Loucy (cell line): ENCODE measurements around the gene VPS37C.

Source experiments
- H2AFZ ChIP-seq: fragments of 200-600 bp; sonication (generic); 2 replicates; pipeline ENCODE4 v1.6.0; 2016; ENCODE audit warnings: antibody characterized with exemption, mild to moderate bottlenecking, low read length, moderate library complexity
- H3F3A ChIP-seq: fragments of 200-600 bp; 2 replicates; pipeline ENCODE4 v1.6.0; 2016; ENCODE audit warnings: antibody characterized with exemption, low read depth, mild to moderate bottlenecking
- H3K27me3 ChIP-seq: fragments of 200-600 bp; sonication (generic); 2 replicates; pipeline ENCODE4 v1.6.1; 2014; ENCODE audit warnings: low read length, mild to moderate bottlenecking; ENCODE audit not compliant: insufficient read depth, poor library complexity, severe bottlenecking
- H3K36me3 ChIP-seq: fragments of 200-600 bp; sonication (generic); 2 replicates; pipeline ENCODE4 v1.6.1; 2016; ENCODE audit warnings: low read length; ENCODE audit not compliant: insufficient read depth
- H3K4me1 ChIP-seq: fragments of 200-600 bp; sonication (generic); 2 replicates; pipeline ENCODE4 v1.5.1; 2014; ENCODE audit warnings: low read length, mild to moderate bottlenecking; ENCODE audit not compliant: insufficient read depth, poor library complexity, severe bottlenecking
- H3K4me2 ChIP-seq: fragments of 200-600 bp; sonication (generic); 2 replicates; pipeline ENCODE4 v1.6.0; 2014; ENCODE audit warnings: antibody characterized with exemption, low read length, low read depth, mild to moderate bottlenecking; ENCODE audit not compliant: poor library complexity, severe bottlenecking
- H3K4me3 ChIP-seq: fragments of 200-600 bp; sonication (generic); 2 replicates; pipeline ENCODE4 v1.5.1; 2014; ENCODE audit warnings: low read length, mild to moderate bottlenecking, mixed read lengths; ENCODE audit not compliant: poor library complexity, severe bottlenecking
- H3K79me2 ChIP-seq: fragments of 200-600 bp; sonication (generic); 2 replicates; pipeline ENCODE4 v1.6.1; 2014; ENCODE audit warnings: low read length; ENCODE audit not compliant: insufficient read depth
- H3K9ac ChIP-seq: fragments of 200-600 bp; sonication (generic); 2 replicates; pipeline ENCODE4 v1.6.0; 2014; ENCODE audit warnings: mild to moderate bottlenecking, low read depth, low read length, moderate library complexity; ENCODE audit not compliant: poor library complexity, severe bottlenecking
- H3K9me2 ChIP-seq: fragments of 200-600 bp; sonication (generic); replicated peaks from 2 replicates; pipeline ENCODE4 v1.6.1; 2016; ENCODE audit warnings: low read depth, low read length, mixed read lengths
- H3K9me3 ChIP-seq: fragments of 200-600 bp; sonication (generic); 2 replicates; pipeline ENCODE4 v1.6.1; 2014; ENCODE audit warnings: mild to moderate bottlenecking, antibody characterized with exemption, low read length, low read depth; ENCODE audit not compliant: insufficient read depth
- H4K20me1 ChIP-seq: fragments of 200-600 bp; sonication (generic); 2 replicates; pipeline ENCODE4 v1.6.0; 2014; ENCODE audit warnings: antibody characterized with exemption, low read length, mild to moderate bottlenecking; ENCODE audit not compliant: insufficient read depth, poor library complexity, severe bottlenecking
- EZH2phosphoT487 ChIP-seq: fragments of 200-600 bp; IDR thresholded peaks from 2 replicates; pipeline ENCODE4 v1.6.1; 2018; ENCODE audit warnings: antibody characterized with exemption, mild to moderate bottlenecking, moderate library complexity, borderline replicate concordance
- TF ChIP-seq, protein P1 (sequence below): fragments of 200-600 bp; sonication (generic); conservative IDR thresholded peaks from 2 replicates; pipeline ENCODE4 v1.5.1; 2014; ENCODE audit warnings: mild to moderate bottlenecking, antibody characterized with exemption, low read length

VPS37C gene

DNA sequence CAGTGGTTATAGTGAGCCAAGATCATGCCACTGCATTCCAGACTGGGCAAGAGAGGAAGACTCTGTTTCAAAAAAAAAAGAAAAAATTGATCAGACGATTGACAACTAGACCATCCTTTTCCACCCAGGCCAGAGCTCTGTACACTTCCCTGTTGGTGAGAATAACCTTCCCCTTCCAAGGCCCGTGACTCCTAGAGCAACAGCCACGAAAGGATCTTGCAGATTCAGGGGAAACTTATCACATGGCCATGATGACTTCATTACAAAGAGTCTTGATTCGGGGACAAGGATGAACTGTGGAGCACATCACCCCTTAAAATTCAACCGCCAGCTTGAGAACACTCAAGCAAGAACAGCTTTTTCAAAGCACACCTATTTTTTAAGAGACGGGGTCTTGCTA lies 48.7 kb downstream of the VPS37C start:
- TF ChIP-seq, protein P1, sequence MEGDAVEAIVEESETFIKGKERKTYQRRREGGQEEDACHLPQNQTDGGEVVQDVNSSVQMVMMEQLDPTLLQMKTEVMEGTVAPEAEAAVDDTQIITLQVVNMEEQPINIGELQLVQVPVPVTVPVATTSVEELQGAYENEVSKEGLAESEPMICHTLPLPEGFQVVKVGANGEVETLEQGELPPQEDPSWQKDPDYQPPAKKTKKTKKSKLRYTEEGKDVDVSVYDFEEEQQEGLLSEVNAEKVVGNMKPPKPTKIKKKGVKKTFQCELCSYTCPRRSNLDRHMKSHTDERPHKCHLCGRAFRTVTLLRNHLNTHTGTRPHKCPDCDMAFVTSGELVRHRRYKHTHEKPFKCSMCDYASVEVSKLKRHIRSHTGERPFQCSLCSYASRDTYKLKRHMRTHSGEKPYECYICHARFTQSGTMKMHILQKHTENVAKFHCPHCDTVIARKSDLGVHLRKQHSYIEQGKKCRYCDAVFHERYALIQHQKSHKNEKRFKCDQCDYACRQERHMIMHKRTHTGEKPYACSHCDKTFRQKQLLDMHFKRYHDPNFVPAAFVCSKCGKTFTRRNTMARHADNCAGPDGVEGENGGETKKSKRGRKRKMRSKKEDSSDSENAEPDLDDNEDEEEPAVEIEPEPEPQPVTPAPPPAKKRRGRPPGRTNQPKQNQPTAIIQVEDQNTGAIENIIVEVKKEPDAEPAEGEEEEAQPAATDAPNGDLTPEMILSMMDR, result no peak
- TF ChIP-seq EZH2phosphoT487, result no peak
- no peaks in the 10 kb centered on the region for H3F3A ChIP-seq
- H3K79me2 ChIP-seq, result no peaks in the 10 kb centered on the region
- H3K4me1 ChIP-seq, result peaks cover 9% of the 10 kb centered on the region
- no peaks in the 10 kb centered on the region for H3K36me3 ChIP-seq
- H3K27me3 ChIP-seq, result no peaks in the 10 kb centered on the region
- H3K9me3 ChIP-seq, result no peaks in the 10 kb centered on the region
- no peak overlapping the region for H3K4me3 ChIP-seq
- H2AFZ ChIP-seq, result no peak overlapping the region
- H3K4me2 ChIP-seq, result no peak overlapping the region
- no peaks in the 10 kb centered on the region for H4K20me1 ChIP-seq
- H3K9ac ChIP-seq, result no peak overlapping the region
- H3K9me2 ChIP-seq, result no peaks in the 10 kb centered on the region

DNA sequence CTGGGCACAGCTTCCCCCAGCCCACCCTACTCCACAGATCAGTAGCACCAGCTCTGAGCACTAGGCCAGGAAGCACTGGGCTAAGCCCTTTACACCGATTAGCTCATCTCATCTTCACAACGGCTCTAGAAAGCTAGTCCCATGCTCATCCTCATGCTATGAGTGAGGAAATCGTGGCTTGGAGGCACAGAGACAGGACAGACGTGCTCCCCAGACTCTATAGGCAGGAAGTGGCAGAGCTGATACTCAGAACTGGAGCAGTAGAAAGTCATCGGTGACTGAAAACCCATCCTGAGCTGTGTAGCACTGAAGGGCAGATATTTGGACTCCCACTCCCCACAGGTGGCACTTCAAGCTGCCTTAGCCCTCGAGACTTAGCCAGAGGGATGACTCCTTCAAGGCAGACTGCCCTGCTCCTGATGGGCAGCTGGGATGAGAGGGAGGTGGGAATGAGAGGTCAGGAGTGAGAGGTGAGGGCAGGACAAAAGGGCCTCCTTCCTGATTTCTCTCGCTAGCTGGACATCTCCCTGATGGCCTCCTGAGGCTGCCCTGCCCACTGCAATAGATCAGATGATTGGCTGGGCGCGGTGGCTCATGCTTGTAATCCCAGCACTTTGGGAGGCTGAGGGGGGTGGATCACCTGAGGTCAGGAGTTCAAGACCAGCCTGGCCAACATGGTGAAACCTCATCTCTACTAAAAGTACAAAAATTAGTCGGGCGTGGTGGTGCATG lies 49.3 kb downstream of the VPS37C start:
- no peak overlapping the region for H3K4me3 ChIP-seq
- TF ChIP-seq EZH2phosphoT487, result no peak
- no peaks in the 10 kb centered on the region for H3K36me3 ChIP-seq
- no peaks in the 10 kb centered on the region for H3K9me3 ChIP-seq
- H3F3A ChIP-seq, result no peaks in the 10 kb centered on the region
- peak overlapping the region; percentile 9 for H3K4me2 ChIP-seq
- no peaks in the 10 kb centered on the region for H3K27me3 ChIP-seq
- H3K9me2 ChIP-seq, result no peaks in the 10 kb centered on the region
- H3K9ac ChIP-seq, result no peak overlapping the region
- peaks cover 9% of the 10 kb centered on the region for H3K4me1 ChIP-seq
- no peaks in the 10 kb centered on the region for H3K79me2 ChIP-seq
- no peaks in the 10 kb centered on the region for H4K20me1 ChIP-seq
- H2AFZ ChIP-seq, result peak overlapping the region; percentile 47; the same call in 1 of the 2 replicates

DNA sequence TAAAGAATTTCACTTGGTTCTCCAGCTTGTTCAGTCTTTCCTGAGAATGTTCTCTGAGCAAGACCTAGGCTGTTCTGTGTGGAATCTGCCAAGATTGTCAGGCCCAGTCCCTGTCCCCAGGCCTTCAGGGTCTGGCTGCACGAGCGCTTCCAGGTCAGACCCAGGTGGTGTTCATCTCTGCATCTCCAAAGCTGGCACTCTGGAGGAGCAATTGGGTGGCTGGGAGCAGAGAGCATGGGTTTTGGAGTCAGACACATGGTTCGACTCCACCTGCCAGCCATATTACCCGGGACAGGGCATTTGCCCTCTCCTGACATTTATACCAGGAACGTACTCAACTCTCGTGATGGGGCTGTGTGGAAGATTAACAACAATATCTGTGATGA lies 50.2 kb downstream of the VPS37C start:
- no peaks in the 10 kb centered on the region for H3K36me3 ChIP-seq
- no peak overlapping the region for H3K9ac ChIP-seq
- no peaks in the 10 kb centered on the region for H3K9me2 ChIP-seq
- H3K79me2 ChIP-seq, result no peaks in the 10 kb centered on the region
- peaks cover 9% of the 10 kb centered on the region for H3K4me1 ChIP-seq
- no peak for TF ChIP-seq EZH2phosphoT487
- TF ChIP-seq, protein P1, result no peak
- H3F3A ChIP-seq, result no peaks in the 10 kb centered on the region
- no peaks in the 10 kb centered on the region for H4K20me1 ChIP-seq
- no peaks in the 10 kb centered on the region for H3K9me3 ChIP-seq
- no peaks in the 10 kb centered on the region for H3K27me3 ChIP-seq
- no peak overlapping the region for H3K4me3 ChIP-seq
- H2AFZ ChIP-seq, result no peak overlapping the region
- no peak overlapping the region for H3K4me2 ChIP-seq
